ENCODE data around the gene COX14. TPM values are rescaled to one million over a fixed set of nuclear protein-coding genes. Genes with fewer than 3 reads are reported as not detected.

The COX14 gene
- total and polyA plus RNA-seq, 10 of the 15 experiments (the other 5 are each of a cell fraction or from before 2014, with no cell fraction given): 44.6 to 361 (median 120) TPM

DNA sequence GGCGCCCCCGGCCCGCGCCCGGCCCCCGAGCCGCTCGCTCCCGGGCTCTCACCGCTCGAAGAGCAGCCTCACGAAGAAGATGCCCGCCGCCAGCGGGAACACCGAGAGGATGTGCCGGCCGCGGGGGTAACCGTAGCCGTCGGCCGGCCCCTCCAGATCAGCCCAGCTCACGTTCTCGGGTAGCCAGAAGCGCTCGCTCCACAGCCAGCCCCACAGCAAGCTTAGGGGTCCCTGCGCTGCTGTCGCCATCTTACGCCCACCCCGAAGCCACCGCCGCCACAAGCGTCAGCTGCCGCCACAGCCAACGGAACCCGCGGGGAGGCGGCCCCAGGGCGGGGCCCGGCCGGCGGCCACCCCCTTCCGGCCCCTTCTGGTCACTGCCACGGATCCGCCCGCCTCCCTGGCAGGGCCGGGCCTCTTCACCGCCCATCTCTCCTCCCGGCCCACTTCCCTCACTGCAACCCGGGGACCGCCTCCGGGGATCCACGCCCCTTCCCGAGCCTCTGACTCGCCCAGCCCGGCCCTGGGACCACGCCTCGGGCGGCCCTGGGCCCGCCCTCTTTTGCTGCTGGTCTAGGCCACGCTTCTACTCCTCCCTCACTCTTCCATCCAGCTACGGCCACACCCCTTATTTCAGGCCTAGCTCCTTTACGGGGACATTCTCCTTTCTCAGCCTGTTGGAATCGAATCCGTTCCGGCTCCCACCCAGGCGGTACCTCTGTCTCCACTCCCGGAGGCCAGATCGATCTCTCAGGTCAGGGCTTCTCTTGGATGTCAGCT is 55.2 kb downstream of the COX14 start, which contains the start of gene CERS5 (continued):
- TF ChIP-seq SMARCA5 (IDR thresholded peaks at IDR 0.05): peak; percentile 91
- TF ChIP-seq, protein P1, sequence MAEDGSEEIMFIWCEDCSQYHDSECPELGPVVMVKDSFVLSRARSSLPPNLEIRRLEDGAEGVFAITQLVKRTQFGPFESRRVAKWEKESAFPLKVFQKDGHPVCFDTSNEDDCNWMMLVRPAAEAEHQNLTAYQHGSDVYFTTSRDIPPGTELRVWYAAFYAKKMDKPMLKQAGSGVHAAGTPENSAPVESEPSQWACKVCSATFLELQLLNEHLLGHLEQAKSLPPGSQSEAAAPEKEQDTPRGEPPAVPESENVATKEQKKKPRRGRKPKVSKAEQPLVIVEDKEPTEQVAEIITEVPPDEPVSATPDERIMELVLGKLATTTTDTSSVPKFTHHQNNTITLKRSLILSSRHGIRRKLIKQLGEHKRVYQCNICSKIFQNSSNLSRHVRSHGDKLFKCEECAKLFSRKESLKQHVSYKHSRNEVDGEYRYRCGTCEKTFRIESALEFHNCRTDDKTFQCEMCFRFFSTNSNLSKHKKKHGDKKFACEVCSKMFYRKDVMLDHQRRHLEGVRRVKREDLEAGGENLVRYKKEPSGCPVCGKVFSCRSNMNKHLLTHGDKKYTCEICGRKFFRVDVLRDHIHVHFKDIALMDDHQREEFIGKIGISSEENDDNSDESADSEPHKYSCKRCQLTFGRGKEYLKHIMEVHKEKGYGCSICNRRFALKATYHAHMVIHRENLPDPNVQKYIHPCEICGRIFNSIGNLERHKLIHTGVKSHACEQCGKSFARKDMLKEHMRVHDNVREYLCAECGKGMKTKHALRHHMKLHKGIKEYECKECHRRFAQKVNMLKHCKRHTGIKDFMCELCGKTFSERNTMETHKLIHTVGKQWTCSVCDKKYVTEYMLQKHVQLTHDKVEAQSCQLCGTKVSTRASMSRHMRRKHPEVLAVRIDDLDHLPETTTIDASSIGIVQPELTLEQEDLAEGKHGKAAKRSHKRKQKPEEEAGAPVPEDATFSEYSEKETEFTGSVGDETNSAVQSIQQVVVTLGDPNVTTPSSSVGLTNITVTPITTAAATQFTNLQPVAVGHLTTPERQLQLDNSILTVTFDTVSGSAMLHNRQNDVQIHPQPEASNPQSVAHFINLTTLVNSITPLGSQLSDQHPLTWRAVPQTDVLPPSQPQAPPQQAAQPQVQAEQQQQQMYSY (CRISPR knock-in tag; IDR thresholded peaks at IDR 0.05): no peak
- TF ChIP-seq, protein P2, sequence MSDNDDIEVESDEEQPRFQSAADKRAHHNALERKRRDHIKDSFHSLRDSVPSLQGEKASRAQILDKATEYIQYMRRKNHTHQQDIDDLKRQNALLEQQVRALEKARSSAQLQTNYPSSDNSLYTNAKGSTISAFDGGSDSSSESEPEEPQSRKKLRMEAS (IDR thresholded peaks at IDR 0.05; ENCODE audit: low read depth, low read length): no peak
- peak; percentile 37 to 86; a peak in 2 of 4 replicates for TF ChIP-seq BHLHE40 (IDR thresholded peaks at IDR 0.05; ENCODE audit: borderline replicate concordance in 1 of 2, low read depth in 2 of 2, low read length in 1 of 2)
- no peak for TF ChIP-seq RAD21 (IDR thresholded peaks at IDR 0.05; ENCODE audit: insufficient read depth, low read depth, low read length)
- TF ChIP-seq BRCA1 (IDR thresholded peaks at IDR 0.05; ENCODE audit: low read depth, low read length): no peak
- TF ChIP-seq ZNF384 (IDR thresholded peaks at IDR 0.05; ENCODE audit: borderline replicate concordance, low read depth, low read length): no peak
- peak; percentile 29; the same call in 1 of the 2 replicates for TF ChIP-seq NR2F1 (conservative IDR thresholded peaks at IDR 0.05)
- peak; percentile 93 for TF ChIP-seq YY1 (IDR thresholded peaks at IDR 0.05; ENCODE audit: low read depth, low read length)
- TF ChIP-seq, protein P3, sequence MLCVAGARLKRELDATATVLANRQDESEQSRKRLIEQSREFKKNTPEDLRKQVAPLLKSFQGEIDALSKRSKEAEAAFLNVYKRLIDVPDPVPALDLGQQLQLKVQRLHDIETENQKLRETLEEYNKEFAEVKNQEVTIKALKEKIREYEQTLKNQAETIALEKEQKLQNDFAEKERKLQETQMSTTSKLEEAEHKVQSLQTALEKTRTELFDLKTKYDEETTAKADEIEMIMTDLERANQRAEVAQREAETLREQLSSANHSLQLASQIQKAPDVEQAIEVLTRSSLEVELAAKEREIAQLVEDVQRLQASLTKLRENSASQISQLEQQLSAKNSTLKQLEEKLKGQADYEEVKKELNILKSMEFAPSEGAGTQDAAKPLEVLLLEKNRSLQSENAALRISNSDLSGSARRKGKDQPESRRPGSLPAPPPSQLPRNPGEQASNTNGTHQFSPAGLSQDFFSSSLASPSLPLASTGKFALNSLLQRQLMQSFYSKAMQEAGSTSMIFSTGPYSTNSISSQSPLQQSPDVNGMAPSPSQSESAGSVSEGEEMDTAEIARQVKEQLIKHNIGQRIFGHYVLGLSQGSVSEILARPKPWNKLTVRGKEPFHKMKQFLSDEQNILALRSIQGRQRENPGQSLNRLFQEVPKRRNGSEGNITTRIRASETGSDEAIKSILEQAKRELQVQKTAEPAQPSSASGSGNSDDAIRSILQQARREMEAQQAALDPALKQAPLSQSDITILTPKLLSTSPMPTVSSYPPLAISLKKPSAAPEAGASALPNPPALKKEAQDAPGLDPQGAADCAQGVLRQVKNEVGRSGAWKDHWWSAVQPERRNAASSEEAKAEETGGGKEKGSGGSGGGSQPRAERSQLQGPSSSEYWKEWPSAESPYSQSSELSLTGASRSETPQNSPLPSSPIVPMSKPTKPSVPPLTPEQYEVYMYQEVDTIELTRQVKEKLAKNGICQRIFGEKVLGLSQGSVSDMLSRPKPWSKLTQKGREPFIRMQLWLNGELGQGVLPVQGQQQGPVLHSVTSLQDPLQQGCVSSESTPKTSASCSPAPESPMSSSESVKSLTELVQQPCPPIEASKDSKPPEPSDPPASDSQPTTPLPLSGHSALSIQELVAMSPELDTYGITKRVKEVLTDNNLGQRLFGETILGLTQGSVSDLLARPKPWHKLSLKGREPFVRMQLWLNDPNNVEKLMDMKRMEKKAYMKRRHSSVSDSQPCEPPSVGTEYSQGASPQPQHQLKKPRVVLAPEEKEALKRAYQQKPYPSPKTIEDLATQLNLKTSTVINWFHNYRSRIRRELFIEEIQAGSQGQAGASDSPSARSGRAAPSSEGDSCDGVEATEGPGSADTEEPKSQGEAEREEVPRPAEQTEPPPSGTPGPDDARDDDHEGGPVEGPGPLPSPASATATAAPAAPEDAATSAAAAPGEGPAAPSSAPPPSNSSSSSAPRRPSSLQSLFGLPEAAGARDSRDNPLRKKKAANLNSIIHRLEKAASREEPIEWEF (IDR thresholded peaks at IDR 0.05; ENCODE audit: insufficient replicate concordance, low read depth, low read length): no peak
- peak; percentile 58; the same call in 1 of the 2 replicates for TF ChIP-seq ZNF207 (IDR thresholded peaks at IDR 0.05; ENCODE audit: borderline replicate concordance)
- TF ChIP-seq, protein P4, sequence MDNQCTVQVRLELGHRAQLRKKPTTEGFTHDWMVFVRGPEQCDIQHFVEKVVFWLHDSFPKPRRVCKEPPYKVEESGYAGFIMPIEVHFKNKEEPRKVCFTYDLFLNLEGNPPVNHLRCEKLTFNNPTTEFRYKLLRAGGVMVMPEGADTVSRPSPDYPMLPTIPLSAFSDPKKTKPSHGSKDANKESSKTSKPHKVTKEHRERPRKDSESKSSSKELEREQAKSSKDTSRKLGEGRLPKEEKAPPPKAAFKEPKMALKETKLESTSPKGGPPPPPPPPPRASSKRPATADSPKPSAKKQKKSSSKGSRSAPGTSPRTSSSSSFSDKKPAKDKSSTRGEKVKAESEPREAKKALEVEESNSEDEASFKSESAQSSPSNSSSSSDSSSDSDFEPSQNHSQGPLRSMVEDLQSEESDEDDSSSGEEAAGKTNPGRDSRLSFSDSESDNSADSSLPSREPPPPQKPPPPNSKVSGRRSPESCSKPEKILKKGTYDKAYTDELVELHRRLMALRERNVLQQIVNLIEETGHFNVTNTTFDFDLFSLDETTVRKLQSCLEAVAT (IDR thresholded peaks at IDR 0.05): no peak
- TF ChIP-seq MEF2B (IDR thresholded peaks at IDR 0.05; ENCODE audit: partially characterized antibody, poor library complexity, severe bottlenecking): peak; percentile 61
- no peak for TF ChIP-seq PML (IDR thresholded peaks at IDR 0.05; ENCODE audit: low read length)
- peak; percentile 93 for TF ChIP-seq DPF2 (IDR thresholded peaks at IDR 0.05)
- TF ChIP-seq RUNX3 (IDR thresholded peaks at IDR 0.05; ENCODE audit: low read length): peak; percentile 52; the same call in 1 of the 2 replicates
- TF ChIP-seq, protein P5, sequence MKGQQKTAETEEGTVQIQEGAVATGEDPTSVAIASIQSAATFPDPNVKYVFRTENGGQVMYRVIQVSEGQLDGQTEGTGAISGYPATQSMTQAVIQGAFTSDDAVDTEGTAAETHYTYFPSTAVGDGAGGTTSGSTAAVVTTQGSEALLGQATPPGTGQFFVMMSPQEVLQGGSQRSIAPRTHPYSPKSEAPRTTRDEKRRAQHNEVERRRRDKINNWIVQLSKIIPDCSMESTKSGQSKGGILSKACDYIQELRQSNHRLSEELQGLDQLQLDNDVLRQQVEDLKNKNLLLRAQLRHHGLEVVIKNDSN (IDR thresholded peaks at IDR 0.05; ENCODE audit: borderline replicate concordance, extremely low read length, insufficient read depth, low read depth, low read length): no peak
- no peak for TF ChIP-seq TBL1XR1 (IDR thresholded peaks at IDR 0.05; ENCODE audit: low read depth, low read length)
